NCI-H748 (cell line): ENCODE results near the gene B4GALT2.

Experiments
- DNase-seq: peaks from one replicate; lab custom pipeline; 2025; ENCODE audit not compliant: unreplicated experiment; lab: John Stamatoyannopoulos, UW

The B4GALT2 gene

GRCh38 chr1:43969416-43969745 is 9.6 kb upstream of the B4GALT2 start:
- no peak for DNase-seq

- DNase-seq, result peak; percentile 100
Observed at GRCh38 chr1:43969746-43970466, 9.1 kb upstream of the B4GALT2 start, which contains the start of gene DPH2. DPH2 (plus strand) TSS chr1:43970010; CDS start chr1:43970176, 166 bp downstream.

GRCh38 chr1:43970502-43970901 is 8.5 kb upstream of the B4GALT2 start:
- DNase-seq, result no peak

GRCh38 chr1:43970911-43971310 is 8.1 kb upstream of the B4GALT2 start:
- no peak for DNase-seq

DNA sequence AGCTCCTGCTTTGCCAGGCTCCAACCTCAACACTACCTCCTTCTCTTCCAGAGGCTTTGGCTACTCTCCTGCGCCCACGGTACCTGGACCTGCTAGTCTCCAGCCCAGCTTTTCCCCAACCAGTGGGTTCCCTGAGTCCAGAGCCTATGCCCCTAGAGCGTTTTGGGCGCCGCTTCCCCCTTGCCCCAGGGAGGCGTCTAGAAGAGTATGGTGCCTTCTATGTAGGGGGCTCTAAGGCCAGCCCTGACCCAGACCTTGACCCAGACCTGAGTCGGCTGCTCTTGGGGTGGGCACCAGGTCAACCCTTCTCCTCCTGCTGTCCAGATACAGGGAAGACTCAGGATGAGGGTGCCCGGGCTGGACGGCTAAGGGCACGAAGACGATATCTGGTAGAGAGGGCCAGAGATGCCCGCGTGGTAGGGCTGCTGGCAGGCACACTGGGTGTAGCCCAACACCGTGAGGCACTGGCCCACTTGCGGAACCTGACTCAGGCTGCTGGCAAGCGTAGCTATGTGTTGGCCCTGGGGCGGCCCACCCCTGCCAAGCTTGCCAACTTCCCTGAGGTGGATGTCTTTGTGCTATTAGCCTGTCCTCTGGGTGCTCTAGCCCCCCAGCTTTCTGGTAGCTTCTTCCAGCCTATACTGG is 7.6 kb upstream of the B4GALT2 start:
- DNase-seq, result no peak

GRCh38 chr1:43973981-43974442 is 5.0 kb upstream of the B4GALT2 start:
- no peak for DNase-seq

- DNase-seq, result peak; percentile 99
Observed at GRCh38 chr1:43974443-43975248, 4.4 kb upstream of the B4GALT2 start, which contains the start of gene ATP6V0B. ATP6V0B (plus strand) TSS chr1:43974960; CDS start chr1:43975041, 81 bp downstream.

GRCh38 chr1:43975249-43975961 is 3.6 kb upstream of the B4GALT2 start:
- peak; percentile 55 for DNase-seq

GRCh38 chr1:43976045-43976444 is 3.0 kb upstream of the B4GALT2 start:
- DNase-seq, result no peak

DNA sequence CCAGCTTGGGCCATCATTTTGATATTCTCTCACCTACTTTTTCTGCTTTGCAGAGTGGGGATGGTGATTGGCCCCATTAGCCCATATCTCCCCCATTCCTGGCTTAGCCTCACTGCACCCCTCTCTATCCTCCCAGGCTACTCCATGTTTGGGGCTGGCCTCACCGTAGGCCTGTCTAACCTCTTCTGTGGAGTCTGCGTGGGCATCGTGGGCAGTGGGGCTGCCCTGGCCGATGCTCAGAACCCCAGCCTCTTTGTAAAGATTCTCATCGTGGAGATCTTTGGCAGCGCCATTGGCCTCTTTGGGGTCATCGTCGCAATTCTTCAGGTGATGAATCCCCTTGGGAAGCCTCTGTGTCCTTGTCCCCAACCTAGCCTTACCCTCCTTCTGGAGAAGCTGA is 2.1 kb upstream of the B4GALT2 start:
- no peak for DNase-seq

DNA sequence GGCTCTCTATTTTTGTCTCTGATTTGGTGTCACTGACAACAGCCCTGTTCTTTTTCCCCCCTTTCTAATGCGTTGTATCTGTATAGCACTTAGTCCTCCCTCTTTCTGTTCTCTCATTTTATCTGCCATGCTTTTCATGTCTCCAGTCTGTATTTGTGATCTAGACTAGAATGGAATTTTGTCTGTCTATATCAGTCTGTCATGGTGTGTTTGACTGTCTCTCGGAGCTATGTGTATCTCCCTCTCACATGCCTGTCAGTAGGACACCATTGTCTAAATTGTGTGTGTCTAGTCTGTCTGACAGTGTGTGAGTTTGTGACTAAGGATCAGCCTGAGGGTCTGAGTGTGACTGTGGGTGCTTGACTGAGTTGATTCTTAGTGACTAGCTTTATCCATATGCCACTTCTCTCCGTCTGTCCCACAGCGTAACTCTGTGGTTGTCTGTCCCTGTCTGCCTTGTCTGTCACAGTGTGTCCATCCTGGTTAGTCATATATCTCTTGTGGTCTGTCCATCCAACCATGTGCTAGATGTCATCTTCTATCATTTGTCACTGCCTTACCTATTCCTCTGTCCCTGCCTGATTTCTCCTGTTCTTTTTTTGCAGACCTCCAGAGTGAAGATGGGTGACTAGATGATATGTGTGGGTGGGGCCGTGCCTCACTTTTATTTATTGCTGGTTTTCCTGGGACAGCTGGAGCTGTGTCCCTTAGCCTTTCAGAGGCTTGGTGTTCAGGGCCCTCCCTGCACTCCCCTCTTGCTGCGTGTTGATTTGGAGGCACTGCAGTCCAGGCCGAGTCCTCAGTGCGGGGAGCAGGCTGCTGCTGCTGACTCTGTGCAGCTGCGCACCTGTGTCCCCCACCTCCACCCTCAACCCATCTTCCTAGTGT is 1.4 kb upstream of the B4GALT2 start:
- DNase-seq, result no peak

- DNase-seq, result no peak
Observed at GRCh38 chr1:43978264-43978550, 803 bp upstream of the B4GALT2 start.

DNA sequence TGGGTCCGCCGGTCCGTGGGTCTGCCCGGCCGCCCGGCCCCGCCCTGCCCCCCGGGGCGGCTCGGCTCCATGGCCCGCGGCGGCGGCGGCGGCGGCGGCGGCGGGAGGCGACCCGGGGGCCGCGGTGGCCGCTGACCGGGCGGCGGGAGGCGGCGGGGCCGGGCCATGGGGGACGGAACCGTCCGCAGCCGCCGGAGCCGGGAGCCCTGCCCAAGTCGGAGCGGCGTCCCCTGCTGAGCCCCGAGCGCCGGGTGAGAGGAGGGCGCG is 184 bp downstream of the B4GALT2 start:
- no peak for DNase-seq

GRCh38 chr1:43979528-43980254 is 681 bp downstream of the B4GALT2 start:
- DNase-seq, result peak; percentile 61

- no peak for DNase-seq
Observed at GRCh38 chr1:43980255-43981134, 1.5 kb downstream of the B4GALT2 start.

DNA sequence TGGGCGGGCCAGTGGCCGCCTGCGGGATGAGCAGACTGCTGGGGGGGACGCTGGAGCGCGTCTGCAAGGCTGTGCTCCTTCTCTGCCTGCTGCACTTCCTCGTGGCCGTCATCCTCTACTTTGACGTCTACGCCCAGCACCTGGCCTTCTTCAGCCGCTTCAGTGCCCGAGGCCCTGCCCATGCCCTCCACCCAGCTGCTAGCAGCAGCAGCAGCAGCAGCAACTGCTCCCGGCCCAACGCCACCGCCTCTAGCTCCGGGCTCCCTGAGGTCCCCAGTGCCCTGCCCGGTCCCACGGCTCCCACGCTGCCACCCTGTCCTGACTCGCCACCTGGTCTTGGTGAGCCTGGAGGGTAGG is 2.1 kb downstream of the B4GALT2 start:
- no peak for DNase-seq

GRCh38 chr1:43981636-43982035 is 2.6 kb downstream of the B4GALT2 start:
- DNase-seq, result no peak

GRCh38 chr1:43982241-43982640 is 3.2 kb downstream of the B4GALT2 start:
- no peak for DNase-seq

DNA sequence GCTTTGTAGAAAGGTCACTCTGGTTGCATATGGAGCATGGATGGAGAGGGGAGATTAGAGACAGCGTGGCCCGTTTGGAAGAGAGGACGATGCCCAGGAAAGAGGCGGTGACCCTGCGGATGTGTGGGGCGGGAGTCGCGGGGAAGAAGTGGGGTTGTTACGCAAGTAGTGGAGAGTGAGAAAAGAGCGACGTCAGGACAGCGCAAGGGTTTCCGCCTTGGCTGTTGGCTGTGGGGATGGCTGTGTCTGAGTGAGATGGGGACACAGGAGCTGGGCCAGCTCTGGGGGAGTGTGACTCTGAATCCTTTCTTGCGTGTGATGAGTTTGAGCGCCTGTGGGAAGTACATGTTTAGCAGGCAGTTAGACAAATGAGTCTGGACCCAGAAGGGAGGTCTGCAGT is 3.8 kb downstream of the B4GALT2 start:
- DNase-seq, result no peak
